GM12878 (cell line): Measurements from ENCODE around the gene TRPT1. TPM values are rescaled to one million over a fixed set of nuclear protein-coding genes. Genes with fewer than 3 reads are reported as not detected.

ENCODE experiments used
- BHLHE40 ChIP-seq, 2 experiments: fragments of 450-650 bp in 1 of 2; IDR thresholded peaks; 2 replicates each; pipeline ENCODE4 v1.6.1; 2011 to 2017; ENCODE audit warnings: low read depth in 2 of 2, borderline replicate concordance in 1 of 2, improper control_type of control experiment in 1 of 2, low read length in 1 of 2, mild to moderate bottlenecking in 1 of 2
- CBX5 ChIP-seq: sonication (generic); IDR thresholded peaks from 2 replicates; pipeline ENCODE4 v1.6.1; 2016; ENCODE audit warnings: low read depth, moderate library complexity, mild to moderate bottlenecking, inconsistent platforms
- CTCF ChIP-seq, 3 experiments: IDR thresholded peaks in 2 of 3; conservative IDR thresholded peaks in 1 of 3; 2 replicates each; pipeline ENCODE4 v1.5.1; 2011; ENCODE audit warnings: low read depth in 3 of 3, low read length in 3 of 3, mild to moderate bottlenecking in 3 of 3, control low read depth in 2 of 3, moderate library complexity in 2 of 3, inconsistent platforms in 1 of 3, mixed read lengths in 1 of 3; ENCODE audit not compliant: control insufficient read depth in 2 of 3, insufficient read depth in 1 of 3; ENCODE audit errors: extremely low read depth in 1 of 3
- EED ChIP-seq: sonication (generic); IDR thresholded peaks from 2 replicates; pipeline ENCODE4 v1.6.1; 2016; ENCODE audit warnings: antibody characterized with exemption, low read depth
- GABPA ChIP-seq: IDR thresholded peaks from 2 replicates; pipeline ENCODE4 v1.6.1; 2014; ENCODE audit warnings: antibody characterized with exemption, low read depth, mild to moderate bottlenecking, inconsistent platforms
- GATAD2B ChIP-seq: fragments of 450-650 bp; conservative IDR thresholded peaks from 2 replicates; pipeline ENCODE4 v1.6.1; 2017; ENCODE audit warnings: low read depth, mild to moderate bottlenecking, moderate library complexity
- HDAC6 ChIP-seq: fragments of 200-600 bp; sonication (generic); IDR thresholded peaks from one replicate; pipeline ENCODE4 v1.8.0; 2017; ENCODE audit warnings: antibody characterized with exemption; ENCODE audit not compliant: unreplicated experiment
- HDGF ChIP-seq: fragments of 450-650 bp; IDR thresholded peaks from 2 replicates; pipeline ENCODE4 v1.6.1; 2016; ENCODE audit warnings: antibody characterized with exemption
- KLF5 ChIP-seq: fragments of 450-650 bp; IDR thresholded peaks from 2 replicates; pipeline ENCODE4 v1.6.1; 2014; ENCODE audit warnings: mild to moderate bottlenecking; ENCODE audit not compliant: partially characterized antibody
- LARP7 ChIP-seq: fragments of 450-650 bp; IDR thresholded peaks from 2 replicates; pipeline ENCODE4 v1.6.1; 2017; ENCODE audit warnings: mild to moderate bottlenecking
- MAX ChIP-seq: IDR thresholded peaks from 2 replicates; pipeline ENCODE4 v1.6.1; 2012; ENCODE audit warnings: low read depth, low read length, improper control_type of control experiment
- MYC ChIP-seq: IDR thresholded peaks from 2 replicates; pipeline ENCODE4 v1.6.1; 2011; ENCODE audit warnings: mild to moderate bottlenecking, low read length, moderate library complexity, inconsistent platforms; ENCODE audit not compliant: insufficient read depth, insufficient replicate concordance, insufficient read length, severe bottlenecking
- NBN ChIP-seq: fragments of 450-650 bp; IDR thresholded peaks from 2 replicates; pipeline ENCODE4 v1.6.1; 2016
- NKRF ChIP-seq: fragments of 450-650 bp; conservative IDR thresholded peaks from 2 replicates; pipeline ENCODE4 v1.6.1; 2017; ENCODE audit warnings: mild to moderate bottlenecking, moderate library complexity
- NR2C1 ChIP-seq: fragments of 450-650 bp; IDR thresholded peaks from 2 replicates; pipeline ENCODE4 v1.6.1; 2017; ENCODE audit warnings: antibody characterized with exemption, mild to moderate bottlenecking, moderate library complexity
- PAX5 ChIP-seq: IDR thresholded peaks from 2 replicates; pipeline ENCODE4 v1.6.1; 2011; ENCODE audit warnings: low read depth, low read length, borderline replicate concordance
- POLR2A ChIP-seq: IDR thresholded peaks from 2 replicates; pipeline ENCODE4 v1.6.1; 2011; ENCODE audit warnings: low read depth, mild to moderate bottlenecking, low read length
- POLR2AphosphoS5 ChIP-seq: IDR thresholded peaks from 2 replicates; pipeline ENCODE4 v1.6.1; 2011; ENCODE audit warnings: mild to moderate bottlenecking, low read length, inconsistent platforms
- POU2F2 ChIP-seq: IDR thresholded peaks from 3 replicates; pipeline ENCODE4 v1.6.1; 2011; ENCODE audit warnings: low read depth, mild to moderate bottlenecking, low read length, borderline replicate concordance
- SREBF2 ChIP-seq: IDR thresholded peaks from 2 replicates; pipeline ENCODE4 v1.6.1; 2012; ENCODE audit warnings: mild to moderate bottlenecking, low read length
- TAF1 ChIP-seq: IDR thresholded peaks from 2 replicates; pipeline ENCODE4 v1.6.1; 2011; ENCODE audit warnings: mild to moderate bottlenecking, low read depth, low read length, borderline replicate concordance
- TARDBP ChIP-seq: IDR thresholded peaks from 2 replicates; pipeline ENCODE4 v1.6.1; 2016; ENCODE audit warnings: borderline replicate concordance
- TBL1XR1 ChIP-seq: IDR thresholded peaks from 2 replicates; pipeline ENCODE4 v1.6.1; 2012; ENCODE audit warnings: low read depth, low read length, improper control_type of control experiment
- ZNF217 ChIP-seq: fragments of 450-650 bp; IDR thresholded peaks from 2 replicates; pipeline ENCODE4 v1.6.1; 2017; ENCODE audit warnings: antibody characterized with exemption, mild to moderate bottlenecking
- polyA plus RNA-seq, 11 experiments: library from polyadenylated mRNA; depleted of rRNA in 4 of 11; unstranded in 6 of 11; stranded (reverse) in 5 of 11; fragments of >200 nt; fragmentation: Nextera tagmentation in 4 of 11; fragmentation: Illumina TruSeq in 1 of 11; extraction: Ambion mirVana in 4 of 11; extraction: Trizol in 1 of 11; gene quantifications; 1 replicate in 1 of 11; 2 replicates in 10 of 11; pipeline versions ENCODE4 v1.2.1 to v1.2.3, GENCODE V29; 2011 to 2016; ENCODE audit warnings: inconsistent platforms in 2 of 11, missing spikeins in 2 of 11, low read depth in 1 of 11
- total RNA-seq, 4 experiments: library from RNA; depleted of rRNA in 3 of 4; stranded (reverse); fragments of >200 nt in 3 of 4; fragmentation: Illumina TruSeq in 1 of 4; extraction: Trizol in 1 of 4; gene quantifications; 2 replicates each; pipeline versions ENCODE4 v1.2.1 to v1.2.3, GENCODE V29; 2013 to 2021

Gene TRPT1
- total and polyA plus RNA-seq, 10 of the 15 experiments (the other 5 are each of a cell fraction or from before 2014, with no cell fraction given) = 7.1 to 63.0 (median 31.4) TPM

- TF ChIP-seq NKRF = peak; percentile 29; the same call in 1 of the 2 replicates
- TF ChIP-seq ZNF217 = no peak
- TF ChIP-seq CBX5 = no peak
- TF ChIP-seq KLF5 = no peak
- peak; percentile 45; the same call in 1 of the 2 replicates for TF ChIP-seq EED
- peak; percentile 90; the same call in 1 of the 2 replicates for TF ChIP-seq TAF1
- peak; percentile 50 for TF ChIP-seq MYC
- TF ChIP-seq LARP7 = peak; percentile 16; the same call in 1 of the 2 replicates
- peak in 1 of 2 experiments; percentile 57; a peak in 1 of 4 replicates for TF ChIP-seq BHLHE40 (IDR thresholded peaks at IDR 0.05; ENCODE audit: borderline replicate concordance in 1 of 2, low read depth in 2 of 2, low read length in 1 of 2)
- no peak for TF ChIP-seq SREBF2
- TF ChIP-seq NR2C1 = peak; percentile 33; the same call in 1 of the 2 replicates
- peak; percentile 87 for TF ChIP-seq HDGF
- peak; percentile 71; the same call in 1 of the 2 replicates for TF ChIP-seq TARDBP
- no peak for TF ChIP-seq HDAC6
- TF ChIP-seq NBN = peak; percentile 86
- TF ChIP-seq GATAD2B = no peak; the same call in 1 of the 2 replicates
- TF ChIP-seq TBL1XR1 = peak; percentile 44; the same call in 1 of the 2 replicates
- TF ChIP-seq POLR2AphosphoS5 = peak; percentile 85
- TF ChIP-seq PAX5 = peak; percentile 62; the same call in 1 of the 2 replicates
- TF ChIP-seq MAX = peak; percentile 72
- peak; percentile 70 for TF ChIP-seq POU2F2
- TF ChIP-seq POLR2A = peak; percentile 90
- TF ChIP-seq CTCF (IDR thresholded peaks at IDR 0.05 in 2 of 3, conservative IDR thresholded peaks at IDR 0.05 in 1 of 3; ENCODE audit: control insufficient read depth in 2 of 3, extremely low read depth in 1 of 3, insufficient read depth in 1 of 3, low read depth in 3 of 3, low read length in 3 of 3) = no peak
- peak; percentile 80 for TF ChIP-seq GABPA
Observed at GRCh38 chr11:64207256-64208085, 18.5 kb downstream of the TRPT1 start (continued).
